Brain microvascular endothelial cell (primary cell): Measurements from ENCODE around the gene DUOX2.

Source experiments
- DNase-seq: peaks from one replicate; pipeline ENCODE4 v3.0.0-alpha.2; 2020
- H3K27ac ChIP-seq: fragments of 250-450 bp; sonication (Bioruptor Pico); 2 replicates; pipeline ENCODE4 v1.5.1; 2020; ENCODE audit warnings: mild to moderate bottlenecking, moderate library complexity
- H3K27me3 ChIP-seq: fragments of 250-450 bp; sonication (Bioruptor Pico); replicated peaks from 2 replicates; pipeline ENCODE4 v1.5.1; 2020; ENCODE audit warnings: mild to moderate bottlenecking
- H3K36me3 ChIP-seq: fragments of 250-450 bp; sonication (Bioruptor Pico); replicated peaks from 2 replicates; pipeline ENCODE4 v1.5.1; 2020; ENCODE audit warnings: mild to moderate bottlenecking
- H3K4me3 ChIP-seq: 2 replicates; pipeline ENCODE4 v1.5.1; 2011; ENCODE audit warnings: low read depth, mild to moderate bottlenecking, control low read depth, low read length, moderate library complexity
- CTCF ChIP-seq: IDR thresholded peaks from 2 replicates; pipeline ENCODE4 v1.5.1; 2011; ENCODE audit warnings: low read depth, mild to moderate bottlenecking, moderate library complexity, low read length, control low read depth, inconsistent platforms; ENCODE audit errors: missing control alignments
- in situ Hi-C: cut with HindIII; loops from 2 replicates; pipeline ENCODE4 v1.10.0; 2017; ENCODE audit warnings: low sequenced_read_pairs, low pct_ligation_motif_present

The DUOX2 gene

GRCh38 chr15:45093622-45094357, 20.2 kb downstream of the DUOX2 start:
- peaks cover 3% of the 10 kb centered on the region for H3K27me3 ChIP-seq
- no peak for DNase-seq
- H3K4me3 ChIP-seq, result no peak overlapping the region
- no peak for TF ChIP-seq CTCF
- in situ Hi-C loops, result no loop called here
- no peaks in the 10 kb centered on the region for H3K36me3 ChIP-seq
- no peak overlapping the region for H3K27ac ChIP-seq

DNA sequence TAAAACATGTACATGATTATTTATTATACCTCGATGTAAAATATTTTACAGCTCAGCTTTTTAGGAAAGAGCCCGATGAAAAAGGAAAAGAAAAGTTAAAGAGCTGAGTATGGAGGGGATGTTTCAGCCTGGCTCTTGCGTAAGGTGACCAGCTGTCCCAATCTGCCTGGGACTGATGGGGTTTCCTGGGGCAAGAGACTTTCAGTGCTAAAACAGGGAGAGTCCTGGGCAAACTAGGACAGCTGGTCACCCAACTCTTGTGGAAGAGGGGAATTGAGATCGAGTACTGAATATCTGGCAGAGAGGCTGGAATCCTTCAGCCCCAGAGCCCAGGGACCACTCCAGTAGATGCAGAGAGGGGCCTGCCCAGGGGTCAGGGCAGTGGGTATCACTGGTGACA, 21.0 kb downstream of the DUOX2 start:
- no peaks in the 10 kb centered on the region for H3K36me3 ChIP-seq
- in situ Hi-C loops, result no loop called here

DNA sequence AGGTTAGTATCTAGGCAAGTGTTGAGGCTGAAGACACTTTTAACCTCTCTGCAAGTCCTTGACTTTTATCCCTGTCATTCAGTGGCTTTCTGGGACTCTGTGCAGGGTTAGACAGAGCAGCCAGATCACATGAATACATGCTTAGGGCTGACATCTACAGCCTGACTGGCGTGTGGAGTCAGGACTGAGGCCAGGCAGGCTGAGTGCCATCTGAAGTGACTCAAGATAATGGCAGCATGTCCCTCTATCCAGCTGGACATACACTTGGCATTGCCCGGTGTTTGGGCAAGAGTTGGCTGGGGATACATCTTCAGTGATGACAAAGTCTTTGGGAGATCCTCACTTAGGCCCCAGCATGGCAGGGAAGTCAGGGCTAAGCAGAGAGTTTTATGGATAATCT, 22.4 kb downstream of the DUOX2 start:
- DNase-seq, result no peak

More for the DNA sequence above, 21.0 kb downstream of the DUOX2 start:
- DNase-seq, result no peak
- H3K4me3 ChIP-seq, result no peak overlapping the region
- no peak overlapping the region for H3K27ac ChIP-seq
- peaks cover 3% of the 10 kb centered on the region for H3K27me3 ChIP-seq
- TF ChIP-seq CTCF, result no peak

DNA sequence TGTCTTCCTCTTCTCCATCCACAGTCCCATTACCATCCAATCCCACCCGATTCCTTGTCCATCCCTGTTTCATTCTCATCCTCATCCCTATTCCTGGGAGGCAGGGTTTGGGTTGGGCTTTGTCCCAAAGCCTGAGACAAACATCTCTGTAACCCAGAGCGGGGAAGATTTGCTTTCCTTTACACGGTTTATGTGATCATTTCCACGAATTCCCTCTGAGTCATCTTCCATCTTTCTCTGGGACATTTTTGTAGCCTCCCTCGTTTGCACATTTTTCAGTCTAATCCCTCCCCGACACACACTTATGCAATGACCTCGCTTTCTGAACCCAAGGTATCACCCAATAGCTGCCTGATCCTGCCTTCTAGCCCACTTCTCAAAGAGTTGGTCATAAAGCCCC, 22.8 kb downstream of the DUOX2 start:
- TF ChIP-seq CTCF, result no peak
- DNase-seq, result peak; percentile 12
- H3K27me3 ChIP-seq, result peaks cover 3% of the 10 kb centered on the region
- in situ Hi-C loops, result no loop called here
- H3K27ac ChIP-seq, result no peak overlapping the region
- no peak overlapping the region for H3K4me3 ChIP-seq
- H3K36me3 ChIP-seq, result no peaks in the 10 kb centered on the region

More for the DNA sequence above, 22.4 kb downstream of the DUOX2 start:
- TF ChIP-seq CTCF, result no peak
- Histone ChIP-seq H3K27ac (no peak overlapping the region), H3K4me3 (no peak overlapping the region), H3K36me3 (no peaks in the 10 kb centered on the region), H3K27me3 (peaks cover 3% of the 10 kb centered on the region)
- in situ Hi-C loops, result no loop called here

DNA sequence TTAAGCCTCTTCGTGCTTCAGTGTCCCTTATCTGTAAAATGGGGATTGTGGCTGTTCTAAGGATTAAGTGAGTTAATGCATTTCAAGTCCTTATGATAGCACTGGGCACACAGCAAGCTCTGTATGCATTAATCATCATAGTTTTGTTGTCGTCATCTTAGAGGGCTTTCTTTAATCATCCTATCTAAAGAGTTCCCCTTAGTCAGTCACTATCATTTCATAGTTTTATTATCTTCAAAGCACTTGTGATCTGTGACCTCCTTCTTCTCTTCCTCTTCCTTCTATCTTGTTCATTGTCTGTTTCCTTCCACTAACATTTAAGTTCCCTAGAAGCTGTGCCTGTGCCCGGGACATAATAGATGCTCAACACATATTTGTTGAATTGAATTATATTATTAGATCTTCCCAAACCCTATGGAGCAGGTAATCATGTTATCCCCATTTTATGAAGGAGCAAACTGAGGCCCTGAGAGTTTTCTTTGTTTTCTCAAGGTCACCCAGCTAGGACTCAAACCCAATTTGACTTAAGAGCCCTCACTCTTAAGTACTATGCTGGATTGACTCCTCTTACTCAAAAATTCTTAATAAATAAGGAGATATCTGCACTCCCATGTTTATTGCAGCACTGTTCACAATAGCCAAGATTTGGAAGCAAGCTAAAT, 24.1 kb downstream of the DUOX2 start:
- no peak for DNase-seq
- no peaks in the 10 kb centered on the region for H3K36me3 ChIP-seq
- peaks cover 3% of the 10 kb centered on the region for H3K27me3 ChIP-seq
- TF ChIP-seq CTCF, result no peak
- in situ Hi-C loops, result no loop called here
- no peak overlapping the region for H3K27ac ChIP-seq
- H3K4me3 ChIP-seq, result no peak overlapping the region
